Muscle of leg (tissue), 11 donors: Measurements from ENCODE around the gene IMMP2L. TPM values are rescaled to one million over a fixed set of nuclear protein-coding genes. Genes with fewer than 3 reads are reported as not detected.

Experiments
- DNase-seq: peaks from one replicate; pipeline ENCODE4 v3.0.0; 2013
- H3K27ac ChIP-seq: one replicate; pipeline ENCODE4 v1.5.1; 2013; ENCODE audit warnings: mild to moderate bottlenecking, low read length, control low read depth
- H3K27me3 ChIP-seq: one replicate; pipeline ENCODE4 v1.6.1; 2013; ENCODE audit warnings: low read length; ENCODE audit not compliant: control insufficient read depth, insufficient read depth
- H3K36me3 ChIP-seq: one replicate; pipeline ENCODE4 v1.6.1; 2013; ENCODE audit warnings: low read length; ENCODE audit not compliant: control insufficient read depth, insufficient read depth
- H3K4me1 ChIP-seq: one replicate; pipeline ENCODE4 v1.6.1; 2013; ENCODE audit warnings: low read length; ENCODE audit not compliant: control insufficient read depth, insufficient read depth
- H3K4me3 ChIP-seq: one replicate; pipeline ENCODE4 v1.5.1; 2013; ENCODE audit warnings: low read length, control low read depth
- H3K9me3 ChIP-seq: replicated peaks from 2 replicates; pipeline ENCODE4 v1.6.1; 2013; ENCODE audit warnings: low read depth, low read length; ENCODE audit not compliant: control insufficient read depth
- WGBS: methylation state at CpG from one replicate; pipeline ENCODE4 v1.1.5; 2013; ENCODE audit warnings: missing lambda C conversion rate; ENCODE audit not compliant: insufficient coverage; 5-methylcytosine and 5-hydroxymethylcytosine counted together
- polyA plus RNA-seq, 8 donors: library from polyadenylated mRNA; unstranded; fragments of 120-200 nt; gene quantifications; one replicate each; pipeline versions ENCODE4 v1.2.1 to v1.2.3, GENCODE V29; 2013; ENCODE audit warnings: inconsistent platforms in 1 of 8, low replicate concordance in 1 of 8; ENCODE audit not compliant: insufficient read length in 8 of 8, insufficient read depth in 1 of 8
- total RNA-seq: library from RNA; stranded (reverse); fragments of 120-200 nt; gene quantifications from one replicate; pipeline ENCODE4 v1.2.4, GENCODE V29; 2013

Gene IMMP2L
- total and polyA plus RNA-seq, 9 donors, result 15.0 to 20.4 (median 17.1) TPM

GRCh38 chr7:111180338-111180737 is 382.0 kb downstream of the IMMP2L start:
- no CpG with 5 or more reads among the region's 1 CpG for WGBS
- no peak for DNase-seq
- Histone ChIP-seq H3K27ac (no peak overlapping the region), H3K27me3 (no peaks in the 10 kb centered on the region), H3K9me3 (no peaks in the 10 kb centered on the region), H3K36me3 (no peaks in the 10 kb centered on the region), H3K4me3 (no peak overlapping the region), H3K4me1 (no peaks in the 10 kb centered on the region)

- WGBS, result no CpG with 5 or more reads among the region's 2 CpGs
- Histone ChIP-seq H3K9me3 (no peaks in the 10 kb centered on the region), H3K27ac (no peak overlapping the region), H3K4me1 (no peaks in the 10 kb centered on the region), H3K36me3 (no peaks in the 10 kb centered on the region), H3K27me3 (no peaks in the 10 kb centered on the region), H3K4me3 (no peak overlapping the region)
- DNase-seq, result no peak
Measured at GRCh38 chr7:111175908-111176441, 386.3 kb downstream of the IMMP2L start.

GRCh38 chr7:111174510-111174909 is 387.8 kb downstream of the IMMP2L start:
- Histone ChIP-seq H3K4me1 (no peaks in the 10 kb centered on the region), H3K36me3 (no peaks in the 10 kb centered on the region), H3K9me3 (no peaks in the 10 kb centered on the region), H3K4me3 (no peak overlapping the region), H3K27ac (peak overlapping the region; percentile 75), H3K27me3 (no peaks in the 10 kb centered on the region)
- DNase-seq, result peak; percentile 66
- no CpG with 5 or more reads among the region's 3 CpGs for WGBS

GRCh38 chr7:111173990-111174389 is 388.3 kb downstream of the IMMP2L start:
- Histone ChIP-seq H3K27ac (peak overlapping the region; percentile 75), H3K36me3 (no peaks in the 10 kb centered on the region), H3K27me3 (no peaks in the 10 kb centered on the region), H3K4me1 (no peaks in the 10 kb centered on the region), H3K9me3 (no peaks in the 10 kb centered on the region), H3K4me3 (no peak overlapping the region)
- DNase-seq, result no peak
- WGBS, result 40% methylated on average over 1 of the region's 2 CpGs

- Histone ChIP-seq H3K27ac (peak overlapping the region; percentile 75), H3K27me3 (no peaks in the 10 kb centered on the region)
- no CpG with 5 or more reads among the region's 2 CpGs for WGBS
Measured at GRCh38 chr7:111173528-111173927, 388.8 kb downstream of the IMMP2L start.

GRCh38 chr7:111172564-111173257 is 389.6 kb downstream of the IMMP2L start:
- Histone ChIP-seq H3K27me3 (no peaks in the 10 kb centered on the region), H3K36me3 (no peaks in the 10 kb centered on the region), H3K4me3 (no peak overlapping the region), H3K27ac (peak overlapping the region; percentile 81), H3K4me1 (no peaks in the 10 kb centered on the region), H3K9me3 (no peaks in the 10 kb centered on the region)
- WGBS, result no CpG with 5 or more reads among the region's 2 CpGs
- DNase-seq, result peak; percentile 91

More at GRCh38 chr7:111173528-111173927, 388.8 kb downstream of the IMMP2L start:
- no peak for DNase-seq
- no peaks in the 10 kb centered on the region for H3K36me3 ChIP-seq
- H3K9me3 ChIP-seq, result no peaks in the 10 kb centered on the region
- H3K4me1 ChIP-seq, result no peaks in the 10 kb centered on the region
- H3K4me3 ChIP-seq, result no peak overlapping the region

GRCh38 chr7:111168182-111168581 is 394.1 kb downstream of the IMMP2L start:
- Histone ChIP-seq H3K4me1 (no peaks in the 10 kb centered on the region), H3K27ac (peak overlapping the region; percentile 80), H3K9me3 (no peaks in the 10 kb centered on the region), H3K36me3 (no peaks in the 10 kb centered on the region), H3K4me3 (no peak overlapping the region), H3K27me3 (no peaks in the 10 kb centered on the region)
- DNase-seq, result peak; percentile 98
- WGBS, result no CpG with 5 or more reads among the region's 2 CpGs

GRCh38 chr7:111164442-111164841 is 397.9 kb downstream of the IMMP2L start:
- Histone ChIP-seq H3K27me3 (no peaks in the 10 kb centered on the region), H3K4me3 (no peak overlapping the region), H3K27ac (no peak overlapping the region), H3K9me3 (no peaks in the 10 kb centered on the region), H3K36me3 (no peaks in the 10 kb centered on the region), H3K4me1 (no peaks in the 10 kb centered on the region)
- no peak for DNase-seq
- WGBS, result no CpG with 5 or more reads among the region's 1 CpG

- no peak overlapping the region for H3K27ac ChIP-seq
- H3K36me3 ChIP-seq, result no peaks in the 10 kb centered on the region
- DNase-seq, result no peak
- no peaks in the 10 kb centered on the region for H3K9me3 ChIP-seq
- H3K27me3 ChIP-seq, result no peaks in the 10 kb centered on the region
- no peak overlapping the region for H3K4me3 ChIP-seq
- WGBS, result 97% methylated on average over 3 of the region's 3 CpGs
- no peaks in the 10 kb centered on the region for H3K4me1 ChIP-seq
Measured at GRCh38 chr7:111162692-111163091, 399.6 kb downstream of the IMMP2L start.

GRCh38 chr7:111160297-111160696 is 402.0 kb downstream of the IMMP2L start:
- no peak overlapping the region for H3K27ac ChIP-seq
- H3K9me3 ChIP-seq, result no peaks in the 10 kb centered on the region
- DNase-seq, result no peak
- H3K4me1 ChIP-seq, result no peaks in the 10 kb centered on the region
- no peaks in the 10 kb centered on the region for H3K36me3 ChIP-seq
- H3K27me3 ChIP-seq, result no peaks in the 10 kb centered on the region
- no peak overlapping the region for H3K4me3 ChIP-seq

GRCh38 chr7:111159426-111159825 is 402.9 kb downstream of the IMMP2L start:
- H3K27me3 ChIP-seq, result no peaks in the 10 kb centered on the region
- H3K4me1 ChIP-seq, result no peaks in the 10 kb centered on the region
- no peaks in the 10 kb centered on the region for H3K36me3 ChIP-seq
- H3K4me3 ChIP-seq, result no peak overlapping the region
- H3K9me3 ChIP-seq, result no peaks in the 10 kb centered on the region
- no peak overlapping the region for H3K27ac ChIP-seq
- DNase-seq, result no peak
